GM23248 (cell line): ENCODE results near the gene RSAD1.

Experiments
- EZH2 ChIP-seq: fragments of 200-600 bp; sonication (generic); IDR thresholded peaks from 2 replicates; pipeline ENCODE4 v1.6.1; 2018; ENCODE audit warnings: antibody characterized with exemption, mild to moderate bottlenecking; ENCODE audit not compliant: insufficient read depth, poor library complexity, severe bottlenecking
- EZH2phosphoT487 ChIP-seq: fragments of 200-600 bp; sonication (generic); IDR thresholded peaks from 2 replicates; pipeline ENCODE4 v1.6.1; 2018; ENCODE audit warnings: antibody characterized with exemption, moderate library complexity, mild to moderate bottlenecking, low read depth; ENCODE audit not compliant: insufficient read depth

GRCh38 chr17:50488880-50489279, 10.2 kb downstream of the RSAD1 start:
- TF ChIP-seq EZH2, result no peak
- no peak for TF ChIP-seq EZH2phosphoT487
